T-helper 2 cell treated with Interferon-gamma antibody and Interleukin-4, amounts not matched to agents 5 μg/mL and 100 μg/mL, for 36 hours (primary cell): ENCODE data around the gene GALNS.

Experiments
- DNase-seq: peaks from one replicate; pipeline ENCODE4 v3.0.0; 2021; ENCODE audit warnings: low spot score
- H3K27ac Mint-ChIP-seq: one replicate; pipeline ENCODE4 v1.8.0; 2021; ENCODE audit warnings: mild to moderate bottlenecking, mixed read lengths
- H3K27me3 Mint-ChIP-seq: one replicate; pipeline ENCODE4 v1.8.0; 2021; ENCODE audit warnings: low read depth, mixed read lengths
- H3K36me3 Mint-ChIP-seq: one replicate; pipeline ENCODE4 v1.8.0; 2021; ENCODE audit warnings: low read depth, mixed read lengths
- H3K4me1 Mint-ChIP-seq: one replicate; pipeline ENCODE4 v1.8.0; 2021; ENCODE audit warnings: low read depth, mixed read lengths
- H3K4me3 Mint-ChIP-seq: one replicate; pipeline ENCODE4 v1.8.0; 2022; ENCODE audit warnings: mild to moderate bottlenecking, moderate library complexity, mixed read lengths
- H3K9me3 Mint-ChIP-seq: one replicate; pipeline ENCODE4 v1.8.0; 2021; ENCODE audit warnings: mixed read lengths

The GALNS gene

GRCh38 chr16:88785106-88785924 lies 71.4 kb downstream of the GALNS start, which contains the start of gene PIEZO1:
PIEZO1 (minus strand) TSS chr16:88785220; CDS start chr16:88784964, 256 bp downstream.
- Mint-ChIP-seq H3K9me3 (no peaks in the 10 kb centered on the region), H3K27me3 (no peaks in the 10 kb centered on the region), H3K4me1 (peaks cover 39% of the 10 kb centered on the region), H3K36me3 (peaks cover 8% of the 10 kb centered on the region), H3K4me3 (peak within 1 kb of the TSS; percentile 88), H3K27ac (peak within 1 kb of the TSS; percentile 82)
- DNase-seq = peak; percentile 70

GRCh38 chr16:88784856-88785105 lies 72.0 kb downstream of the GALNS start:
- no peaks in the 10 kb centered on the region for H3K9me3 Mint-ChIP-seq
- peaks cover 38% of the 10 kb centered on the region for H3K4me1 Mint-ChIP-seq
- peaks cover 8% of the 10 kb centered on the region for H3K36me3 Mint-ChIP-seq
- DNase-seq = no peak
- no peaks in the 10 kb centered on the region for H3K27me3 Mint-ChIP-seq
- no peak overlapping the region for H3K27ac Mint-ChIP-seq
- no peak overlapping the region for H3K4me3 Mint-ChIP-seq

GRCh38 chr16:88784074-88784855 lies 72.5 kb downstream of the GALNS start:
- H3K27ac Mint-ChIP-seq = peak overlapping the region; percentile 82
- H3K4me1 Mint-ChIP-seq = peaks cover 33% of the 10 kb centered on the region
- peaks cover 8% of the 10 kb centered on the region for H3K36me3 Mint-ChIP-seq
- H3K27me3 Mint-ChIP-seq = no peaks in the 10 kb centered on the region
- no peaks in the 10 kb centered on the region for H3K9me3 Mint-ChIP-seq
- peak; percentile 59 for DNase-seq
- peak overlapping the region; percentile 88 for H3K4me3 Mint-ChIP-seq

GRCh38 chr16:88783391-88784073 lies 73.2 kb downstream of the GALNS start:
- Mint-ChIP-seq H3K4me1 (peaks cover 33% of the 10 kb centered on the region), H3K27ac (peak overlapping the region; percentile 87), H3K27me3 (no peaks in the 10 kb centered on the region), H3K36me3 (peaks cover 8% of the 10 kb centered on the region), H3K9me3 (no peaks in the 10 kb centered on the region), H3K4me3 (peak overlapping the region; percentile 88)
- DNase-seq = no peak

GRCh38 chr16:88782454-88783390 lies 74.0 kb downstream of the GALNS start:
- H3K9me3 Mint-ChIP-seq = no peaks in the 10 kb centered on the region
- peak overlapping the region; percentile 88 for H3K4me3 Mint-ChIP-seq
- peak; percentile 86 for DNase-seq
- H3K27ac Mint-ChIP-seq = peak overlapping the region; percentile 87
- H3K27me3 Mint-ChIP-seq = no peaks in the 10 kb centered on the region
- H3K36me3 Mint-ChIP-seq = peaks cover 8% of the 10 kb centered on the region
- peaks cover 34% of the 10 kb centered on the region for H3K4me1 Mint-ChIP-seq

- Mint-ChIP-seq H3K36me3 (peaks cover 8% of the 10 kb centered on the region), H3K27ac (peak overlapping the region; percentile 87), H3K27me3 (no peaks in the 10 kb centered on the region), H3K4me1 (peaks cover 34% of the 10 kb centered on the region), H3K9me3 (no peaks in the 10 kb centered on the region), H3K4me3 (peak overlapping the region; percentile 88)
- peak; percentile 72 for DNase-seq
These were observed 75.3 kb downstream of the GALNS start for GRCh38 chr16:88781140-88782077.

GRCh38 chr16:88780142-88781062 lies 76.3 kb downstream of the GALNS start:
- Mint-ChIP-seq H3K36me3 (peaks cover 8% of the 10 kb centered on the region), H3K4me1 (peaks cover 34% of the 10 kb centered on the region), H3K4me3 (peak overlapping the region; percentile 88), H3K27me3 (no peaks in the 10 kb centered on the region), H3K27ac (peak overlapping the region; percentile 87), H3K9me3 (no peaks in the 10 kb centered on the region)
- DNase-seq = no peak

- DNase-seq = no peak
- H3K4me1 Mint-ChIP-seq = peaks cover 34% of the 10 kb centered on the region
- no peaks in the 10 kb centered on the region for H3K9me3 Mint-ChIP-seq
- H3K36me3 Mint-ChIP-seq = peaks cover 8% of the 10 kb centered on the region
- peak overlapping the region; percentile 88 for H3K4me3 Mint-ChIP-seq
- no peaks in the 10 kb centered on the region for H3K27me3 Mint-ChIP-seq
- H3K27ac Mint-ChIP-seq = peak overlapping the region; percentile 87
These were observed 77.2 kb downstream of the GALNS start for GRCh38 chr16:88779406-88780141.

- Mint-ChIP-seq H3K9me3 (no peaks in the 10 kb centered on the region), H3K36me3 (peaks cover 8% of the 10 kb centered on the region), H3K4me3 (no peak overlapping the region), H3K4me1 (peaks cover 34% of the 10 kb centered on the region), H3K27ac (no peak overlapping the region), H3K27me3 (no peaks in the 10 kb centered on the region)
- no peak for DNase-seq
These were observed 78.1 kb downstream of the GALNS start for GRCh38 chr16:88778541-88779065.

GRCh38 chr16:88778271-88778525 lies 78.5 kb downstream of the GALNS start:
- Mint-ChIP-seq H3K4me1 (peaks cover 33% of the 10 kb centered on the region), H3K36me3 (peaks cover 8% of the 10 kb centered on the region), H3K4me3 (no peak overlapping the region), H3K27me3 (no peaks in the 10 kb centered on the region), H3K9me3 (no peaks in the 10 kb centered on the region), H3K27ac (no peak overlapping the region)
- no peak for DNase-seq

GRCh38 chr16:88777471-88778270 lies 79.1 kb downstream of the GALNS start:
- no peaks in the 10 kb centered on the region for H3K9me3 Mint-ChIP-seq
- H3K4me1 Mint-ChIP-seq = peaks cover 28% of the 10 kb centered on the region
- no peak for DNase-seq
- H3K4me3 Mint-ChIP-seq = no peak overlapping the region
- no peak overlapping the region for H3K27ac Mint-ChIP-seq
- peaks cover 4% of the 10 kb centered on the region for H3K36me3 Mint-ChIP-seq
- H3K27me3 Mint-ChIP-seq = no peaks in the 10 kb centered on the region
